ENCODE data around the gene SMYD3. TPM values are rescaled to one million over a fixed set of nuclear protein-coding genes. Genes with fewer than 3 reads are reported as not detected.

SMYD3 gene
- total and polyA plus RNA-seq, 9 of the 15 experiments (the other 6 are each of a cell fraction or from before 2014, with no cell fraction given): 128 to 440 (median 197) TPM

DNA sequence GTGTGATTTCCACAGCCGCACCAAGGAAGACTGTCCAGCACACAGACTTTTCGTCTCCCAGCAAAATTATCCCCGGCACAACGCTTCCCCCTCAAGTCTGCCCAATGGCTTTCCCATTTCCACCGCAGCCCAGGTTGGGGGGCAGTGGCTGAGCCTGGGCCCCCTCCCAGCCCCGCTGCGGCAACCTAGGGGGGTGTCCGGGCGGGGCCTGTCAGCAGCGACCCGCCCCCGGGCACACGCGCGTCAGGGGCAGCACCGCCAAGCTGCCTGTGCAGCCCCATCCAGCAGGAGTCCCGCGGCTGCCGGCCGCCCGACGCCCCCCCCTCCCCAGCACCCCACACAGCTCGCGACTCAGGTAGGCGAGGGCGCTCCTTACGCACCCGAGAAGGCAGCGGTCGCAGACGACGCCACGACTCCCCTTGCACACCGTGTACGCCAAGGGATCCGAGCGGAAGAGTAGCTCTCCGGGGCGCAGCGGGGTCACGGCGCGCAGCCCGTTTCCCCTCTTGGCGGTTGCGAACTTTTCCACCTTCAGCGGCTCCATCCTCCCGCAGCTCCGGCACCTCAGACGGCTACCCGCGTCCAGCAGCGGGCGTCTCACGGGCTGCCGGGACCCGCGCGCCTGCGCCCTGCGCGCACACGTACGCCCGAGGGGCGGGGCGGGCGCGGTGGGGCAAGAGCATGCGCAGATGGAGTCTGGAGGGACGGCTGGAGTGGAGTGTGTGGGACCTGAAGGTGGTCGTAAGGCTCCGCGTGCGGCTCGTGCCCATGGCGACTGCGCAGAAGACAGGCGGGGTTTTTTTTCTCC, at the start of gene SMYD3 (continued):
- TF ChIP-seq KAT7 (CRISPR knock-in tag; IDR thresholded peaks at IDR 0.05; ENCODE audit: borderline replicate concordance): 0 out of 2 replicates have a peak, but pooled peaks have one; percentile 29
- TF ChIP-seq, protein P1, sequence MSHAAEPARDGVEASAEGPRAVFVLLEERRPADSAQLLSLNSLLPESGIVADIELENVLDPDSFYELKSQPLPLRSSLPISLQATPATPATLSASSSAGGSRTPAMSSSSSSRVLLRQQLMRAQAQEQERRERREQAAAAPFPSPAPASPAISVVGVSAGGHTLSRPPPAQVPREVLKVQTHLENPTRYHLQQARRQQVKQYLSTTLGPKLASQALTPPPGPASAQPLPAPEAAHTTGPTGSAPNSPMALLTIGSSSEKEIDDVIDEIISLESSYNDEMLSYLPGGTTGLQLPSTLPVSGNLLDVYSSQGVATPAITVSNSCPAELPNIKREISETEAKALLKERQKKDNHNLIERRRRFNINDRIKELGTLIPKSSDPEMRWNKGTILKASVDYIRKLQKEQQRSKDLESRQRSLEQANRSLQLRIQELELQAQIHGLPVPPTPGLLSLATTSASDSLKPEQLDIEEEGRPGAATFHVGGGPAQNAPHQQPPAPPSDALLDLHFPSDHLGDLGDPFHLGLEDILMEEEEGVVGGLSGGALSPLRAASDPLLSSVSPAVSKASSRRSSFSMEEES (CRISPR knock-in tag; IDR thresholded peaks at IDR 0.05): no peak
- TF ChIP-seq STAG1 (CRISPR knock-in tag; IDR thresholded peaks at IDR 0.05; ENCODE audit: borderline replicate concordance): peak; percentile 18; the same call in 1 of the 2 replicates
- peak; percentile 29 for TF ChIP-seq FUS (optimal IDR thresholded peaks at IDR 0.05; ENCODE audit: low read depth, low read length)
- no peak for TF ChIP-seq ZNF165 (CRISPR knock-in tag; IDR thresholded peaks at IDR 0.05; ENCODE audit: borderline replicate concordance)
- TF ChIP-seq, protein P2, sequence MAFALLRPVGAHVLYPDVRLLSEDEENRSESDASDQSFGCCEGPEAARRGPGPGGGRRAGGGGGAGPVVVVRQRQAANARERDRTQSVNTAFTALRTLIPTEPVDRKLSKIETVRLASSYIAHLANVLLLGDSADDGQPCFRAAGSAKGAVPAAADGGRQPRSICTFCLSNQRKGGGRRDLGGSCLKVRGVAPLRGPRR (CRISPR knock-in tag; IDR thresholded peaks at IDR 0.05): no peak
- no peak for TF ChIP-seq SRSF9 (IDR thresholded peaks at IDR 0.05; ENCODE audit: borderline replicate concordance, low read depth, low read length)

DNA sequence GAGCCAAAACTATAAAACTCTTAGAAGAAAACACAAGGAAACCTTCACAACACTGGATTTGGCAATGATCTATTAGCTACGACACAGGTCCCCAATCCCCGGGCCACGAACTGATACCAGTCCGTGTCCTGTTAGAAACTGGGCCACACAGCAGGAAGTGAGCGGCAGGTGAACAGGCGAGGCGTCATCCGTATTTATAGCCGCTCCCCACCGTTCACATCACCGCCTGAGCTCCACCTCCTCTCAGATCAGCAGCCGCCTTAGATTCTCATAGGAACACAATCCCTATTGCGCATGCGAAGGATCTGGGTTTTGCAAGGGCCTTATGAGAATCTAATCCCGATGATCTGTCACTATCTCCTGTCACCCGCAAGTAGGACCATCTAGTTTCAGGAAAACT, 47.1 kb upstream of the SMYD3 start:
- in situ Hi-C loops (cut with MboI): no loop called here
- H3K79me2 ChIP-seq (ENCODE audit: control insufficient read depth, insufficient read depth, low read length): peaks cover 30% of the 10 kb centered on the region; the same call in 2 of the 3 replicates
- H3K27me3 ChIP-seq (ENCODE audit: control insufficient read depth in 2 of 2, insufficient read depth in 2 of 2, low read length in 2 of 2): no peaks in the 10 kb centered on the region
- intact Hi-C loops (cut with micrococcal nuclease): no loop called here
- whole genome bisulfite sequencing (ENCODE audit: insufficient coverage, low coverage, missing lambda C conversion rate): 91% methylated on average over 16 of the region's 16 CpGs
- H3K27ac ChIP-seq (ENCODE audit: extremely low read depth, low read depth, low read length): no peak overlapping the region
- H2AFZ ChIP-seq (ENCODE audit: low read depth, low read length): no peak overlapping the region
- H3K4me1 ChIP-seq (replicated peaks in 1 of 2; ENCODE audit: control insufficient read depth in 2 of 2, insufficient read depth in 2 of 2, low read length in 2 of 2): no peaks in the 10 kb centered on the region
- H3K4me2 ChIP-seq (ENCODE audit: insufficient read depth, low read length): no peak overlapping the region
- ChIA-PET CTCF (ENCODE audit: low intra/inter-chr PET ratio) (no interaction called here), POLR2A (interaction anchor here (0.5 to 2.0 kb wide), 5 partner anchors 9 to 513 kb away, joined by 3 to 12 read pairs (median 4); partner anchors contain the start of gene TFB2M)
- no peaks in the 10 kb centered on the region for H4K20me1 ChIP-seq (replicated peaks; ENCODE audit: control insufficient read depth, insufficient read depth, low read length)
- H3K36me3 ChIP-seq (ENCODE audit: control insufficient read depth, insufficient read depth, low read length): peaks cover 92% of the 10 kb centered on the region
- no peak for ATAC-seq
- no peak overlapping the region for H3K4me3 ChIP-seq
- no TSS peak for BruUV-seq (replicated peaks)
- H3K9me1 ChIP-seq (ENCODE audit: control insufficient read depth, insufficient read depth, low read length): no peaks in the 10 kb centered on the region
- no peak for DNase-seq (ENCODE audit: extremely low read depth in 1 of 4, low spot score in 3 of 4)
- H3K9ac ChIP-seq (ENCODE audit: insufficient read depth in 1 of 2, low read depth in 2 of 2, low read length in 2 of 2): no peak overlapping the region
- FAIRE-seq: no peak
- H3K9me3 ChIP-seq (replicated peaks; ENCODE audit: control insufficient read depth, insufficient read depth, low read depth, low read length): no peaks in the 10 kb centered on the region
- TF ChIP-seq, protein P3, sequence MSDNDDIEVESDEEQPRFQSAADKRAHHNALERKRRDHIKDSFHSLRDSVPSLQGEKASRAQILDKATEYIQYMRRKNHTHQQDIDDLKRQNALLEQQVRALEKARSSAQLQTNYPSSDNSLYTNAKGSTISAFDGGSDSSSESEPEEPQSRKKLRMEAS (CRISPR knock-in tag; IDR thresholded peaks at IDR 0.05): no peak
- TF ChIP-seq ZNF324 (CRISPR knock-in tag; IDR thresholded peaks at IDR 0.05) (no peak), DDX20 (tag; IDR thresholded peaks at IDR 0.05; ENCODE audit: low read depth) (no peak)
- TF ChIP-seq, protein P4, sequence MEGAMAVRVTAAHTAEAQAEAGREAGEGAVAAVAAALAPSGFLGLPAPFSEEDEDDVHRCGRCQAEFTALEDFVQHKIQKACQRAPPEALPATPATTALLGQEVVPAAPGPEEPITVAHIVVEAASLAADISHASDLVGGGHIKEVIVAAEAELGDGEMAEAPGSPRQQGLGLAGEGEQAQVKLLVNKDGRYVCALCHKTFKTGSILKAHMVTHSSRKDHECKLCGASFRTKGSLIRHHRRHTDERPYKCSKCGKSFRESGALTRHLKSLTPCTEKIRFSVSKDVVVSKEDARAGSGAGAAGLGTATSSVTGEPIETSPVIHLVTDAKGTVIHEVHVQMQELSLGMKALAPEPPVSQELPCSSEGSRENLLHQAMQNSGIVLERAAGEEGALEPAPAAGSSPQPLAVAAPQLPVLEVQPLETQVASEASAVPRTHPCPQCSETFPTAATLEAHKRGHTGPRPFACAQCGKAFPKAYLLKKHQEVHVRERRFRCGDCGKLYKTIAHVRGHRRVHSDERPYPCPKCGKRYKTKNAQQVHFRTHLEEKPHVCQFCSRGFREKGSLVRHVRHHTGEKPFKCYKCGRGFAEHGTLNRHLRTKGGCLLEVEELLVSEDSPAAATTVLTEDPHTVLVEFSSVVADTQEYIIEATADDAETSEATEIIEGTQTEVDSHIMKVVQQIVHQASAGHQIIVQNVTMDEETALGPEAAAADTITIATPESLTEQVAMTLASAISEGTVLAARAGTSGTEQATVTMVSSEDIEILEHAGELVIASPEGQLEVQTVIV (CRISPR knock-in tag; IDR thresholded peaks at IDR 0.05; ENCODE audit: borderline replicate concordance): no peak
- TF ChIP-seq, protein P5, sequence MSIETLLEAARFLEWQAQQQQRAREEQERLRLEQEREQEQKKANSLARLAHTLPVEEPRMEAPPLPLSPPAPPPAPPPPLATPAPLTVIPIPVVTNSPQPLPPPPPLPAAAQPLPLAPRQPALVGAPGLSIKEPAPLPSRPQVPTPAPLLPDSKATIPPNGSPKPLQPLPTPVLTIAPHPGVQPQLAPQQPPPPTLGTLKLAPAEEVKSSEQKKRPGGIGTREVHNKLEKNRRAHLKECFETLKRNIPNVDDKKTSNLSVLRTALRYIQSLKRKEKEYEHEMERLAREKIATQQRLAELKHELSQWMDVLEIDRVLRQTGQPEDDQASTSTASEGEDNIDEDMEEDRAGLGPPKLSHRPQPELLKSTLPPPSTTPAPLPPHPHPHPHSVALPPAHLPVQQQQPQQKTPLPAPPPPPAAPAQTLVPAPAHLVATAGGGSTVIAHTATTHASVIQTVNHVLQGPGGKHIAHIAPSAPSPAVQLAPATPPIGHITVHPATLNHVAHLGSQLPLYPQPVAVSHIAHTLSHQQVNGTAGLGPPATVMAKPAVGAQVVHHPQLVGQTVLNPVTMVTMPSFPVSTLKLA (conservative IDR thresholded peaks at IDR 0.05): no peak

Measured in K562 (cell line).